HG02884 (cell line): ENCODE results near the gene F2R.
"Not testable (repeated sequence)": the region's sequence is repeated elsewhere in the genome, so short reads cannot be mapped to it uniquely, and the experiment has no call there.

Experiments used
- ATAC-seq: cut with Tn5 transposase; IDR thresholded peaks from one replicate; pipeline ENCODE4 v1.9.1; 2021; ENCODE audit warnings: mild to moderate bottlenecking, moderate library complexity; ENCODE audit not compliant: unreplicated experiment

F2R gene

GRCh38 chr5:76717222-76718083 is 1.5 kb downstream of the F2R start:
- ATAC-seq: no peak

- ATAC-seq: no peak
Observed at GRCh38 chr5:76718381-76718832, 2.5 kb downstream of the F2R start.

- no peak for ATAC-seq
Observed at GRCh38 chr5:76718880-76719279, 3.0 kb downstream of the F2R start.

- peak; percentile 95 for ATAC-seq
Observed at GRCh38 chr5:76720988-76721569, 5.2 kb downstream of the F2R start.

GRCh38 chr5:76723266-76723665 is 7.3 kb downstream of the F2R start:
- ATAC-seq: no peak

GRCh38 chr5:76723906-76724305 is 8.0 kb downstream of the F2R start:
- no peak for ATAC-seq

GRCh38 chr5:76724871-76725270 is 8.9 kb downstream of the F2R start:
- no peak for ATAC-seq

GRCh38 chr5:76728965-76729364 is 13.0 kb downstream of the F2R start:
- no peak for ATAC-seq

GRCh38 chr5:76729373-76730290 is 13.7 kb downstream of the F2R start:
- ATAC-seq: no peak

GRCh38 chr5:76732405-76733048 is 16.6 kb downstream of the F2R start:
- no peak for ATAC-seq

- ATAC-seq: no peak
Observed at GRCh38 chr5:76733049-76733417, 17.1 kb downstream of the F2R start.

GRCh38 chr5:76735762-76736545 is 20.0 kb downstream of the F2R start:
- no peak for ATAC-seq

- ATAC-seq: no peak
Observed at GRCh38 chr5:76736679-76737556, 21.0 kb downstream of the F2R start.

- no peak for ATAC-seq
Observed at GRCh38 chr5:76737846-76738245, 21.9 kb downstream of the F2R start.

- not testable (repeated sequence) for ATAC-seq
Observed at GRCh38 chr5:76741506-76741905, 25.6 kb downstream of the F2R start.

GRCh38 chr5:76742583-76742982 is 26.7 kb downstream of the F2R start:
- ATAC-seq: no peak

- ATAC-seq: no peak
Observed at GRCh38 chr5:76744632-76745031, 28.7 kb downstream of the F2R start.

GRCh38 chr5:76745670-76746069 is 29.7 kb downstream of the F2R start:
- ATAC-seq: no peak

- no peak for ATAC-seq
Observed at GRCh38 chr5:76746677-76747076, 30.8 kb downstream of the F2R start.
